ENCODE measurements around the gene TMCC2. TPM values are rescaled to one million over a fixed set of nuclear protein-coding genes. Genes with fewer than 3 reads are reported as not detected.

TMCC2 gene
- total and polyA plus RNA-seq, 2 of the 8 experiments (the other 6 are each of a cell fraction or from before 2014, with no cell fraction given) = 6.7 to 6.8 TPM

- TF ChIP-seq SP1 (IDR thresholded peaks at IDR 0.05; ENCODE audit: low read depth, low read length) (peak; percentile 91), RFX5 (IDR thresholded peaks at IDR 0.05; ENCODE audit: borderline replicate concordance, low read depth, low read length) (no peak), BACH1 (IDR thresholded peaks at IDR 0.05; ENCODE audit: low read length) (no peak), POLR2AphosphoS5 (IDR thresholded peaks at IDR 0.05; ENCODE audit: low read depth, low read length) (peak; percentile 96), TBP (IDR thresholded peaks at IDR 0.05; ENCODE audit: low read depth, low read length) (peak; percentile 92), SAP30 (IDR thresholded peaks at IDR 0.05; ENCODE audit: insufficient read depth, insufficient replicate concordance, low read length) (peak; percentile 68), CREB1 (IDR thresholded peaks at IDR 0.05) (0 out of 2 replicates have a peak, but pooled peaks have one; percentile 39), PHF8 (conservative IDR thresholded peaks at IDR 0.05; ENCODE audit: low read depth, low read length) (peak; percentile 79), SIN3A (conservative IDR thresholded peaks at IDR 0.05 in 1 of 2, IDR thresholded peaks at IDR 0.05 in 1 of 2; ENCODE audit: low read depth in 1 of 2, low read length in 2 of 2) (peak in 1 of 2 experiments; percentile 53; a peak in 2 of 4 replicates)
- TF ChIP-seq, protein P1, sequence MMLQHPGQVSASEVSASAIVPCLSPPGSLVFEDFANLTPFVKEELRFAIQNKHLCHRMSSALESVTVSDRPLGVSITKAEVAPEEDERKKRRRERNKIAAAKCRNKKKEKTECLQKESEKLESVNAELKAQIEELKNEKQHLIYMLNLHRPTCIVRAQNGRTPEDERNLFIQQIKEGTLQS (IDR thresholded peaks at IDR 0.05; ENCODE audit: insufficient read depth, low read depth, low read length) = peak; percentile 64; the same call in 1 of the 2 replicates
These were observed 93.6 kb downstream of the TMCC2 start, which contains the start of gene NUAK2 (continued) for GRCh38 chr1:205321162-205321958.

All from H1 (cell line).